Activated CD4-positive, alpha-beta T cell treated with anti-CD3 and anti-CD28 coated beads, Interleukin-2, amount 50 U/mL, for 4 hours (primary cell): ENCODE measurements around the gene KLHL36.

Experiments
- DNase-seq, 2 experiments: peaks; one replicate each; pipeline ENCODE4 v3.0.0-alpha.2; 2020

KLHL36 gene

GRCh38 chr16:84648595-84649510 is 542 bp downstream of the KLHL36 start:
- peak in 1 of 2 experiments; percentile 27 for DNase-seq

GRCh38 chr16:84649511-84649861 is 1.2 kb downstream of the KLHL36 start:
- DNase-seq, result no peak

- no peak for DNase-seq
These were observed 2.0 kb downstream of the KLHL36 start for GRCh38 chr16:84650062-84650991.

GRCh38 chr16:84652566-84652965 is 4.3 kb downstream of the KLHL36 start:
- no peak for DNase-seq

GRCh38 chr16:84654238-84654637 is 5.9 kb downstream of the KLHL36 start:
- no peak for DNase-seq

- no peak for DNase-seq
These were observed 6.7 kb downstream of the KLHL36 start for GRCh38 chr16:84654998-84655397.

- DNase-seq, result no peak
These were observed 8.3 kb downstream of the KLHL36 start for GRCh38 chr16:84656649-84657048.

GRCh38 chr16:84657229-84657837 is 9.0 kb downstream of the KLHL36 start:
- DNase-seq, result no peak

- no peak for DNase-seq
These were observed 10.4 kb downstream of the KLHL36 start for GRCh38 chr16:84658690-84659089.

GRCh38 chr16:84659656-84660300 is 11.5 kb downstream of the KLHL36 start:
- no peak for DNase-seq

GRCh38 chr16:84660973-84661372 is 12.7 kb downstream of the KLHL36 start:
- no peak for DNase-seq

GRCh38 chr16:84661418-84662060 is 13.2 kb downstream of the KLHL36 start:
- no peak for DNase-seq

GRCh38 chr16:84662471-84662870 is 14.2 kb downstream of the KLHL36 start:
- no peak for DNase-seq

- no peak for DNase-seq
These were observed 15.3 kb downstream of the KLHL36 start for GRCh38 chr16:84663433-84664101.

- no peak for DNase-seq
These were observed 17.0 kb downstream of the KLHL36 start for GRCh38 chr16:84665359-84665758.

GRCh38 chr16:84665843-84666242 is 17.5 kb downstream of the KLHL36 start:
- no peak for DNase-seq

- DNase-seq, result no peak
These were observed 19.4 kb downstream of the KLHL36 start for GRCh38 chr16:84667600-84668309.

GRCh38 chr16:84670063-84670462 is 21.8 kb downstream of the KLHL36 start:
- no peak for DNase-seq

GRCh38 chr16:84672276-84673202 is 24.2 kb downstream of the KLHL36 start:
- peak; percentile 76 to 83 for DNase-seq

- DNase-seq, result no peak
These were observed 24.9 kb downstream of the KLHL36 start for GRCh38 chr16:84673203-84673535.
